B cell (primary cell): Measurements from ENCODE around the gene TECPR2. TPM values are rescaled to one million over a fixed set of nuclear protein-coding genes. Genes with fewer than 3 reads are reported as not detected.

Source experiments
- ATAC-seq: fragments of 200-7000 bp; cut with Tn5 transposase; one replicate; pipeline ENCODE4 v1.10.0; 2021; ENCODE audit warnings: low read depth, mild to moderate bottlenecking, moderate number of reproducible peaks, moderate library complexity
- CTCF ChIA-PET: fragments of 350-600 bp; sonication (Branson Sonifier 250); formaldehyde crosslinking; loops from one replicate; lab custom pipeline; 2021; ENCODE audit warnings: antibody characterized with exemption, inconsistent platforms; lab: Charles Lee
- POLR2A ChIA-PET: fragments of 350-600 bp; sonication (Branson Sonifier 250); formaldehyde crosslinking; loops from one replicate; lab custom pipeline; 2021; ENCODE audit warnings: antibody characterized with exemption; lab: Charles Lee
- DNase-seq: peaks from one replicate; pipeline ENCODE4 v3.0.0; 2013
- H2AFZ ChIP-seq: 2 replicates; pipeline ENCODE4 v1.6.1; 2012; ENCODE audit warnings: mild to moderate bottlenecking, low read depth, low read length; ENCODE audit not compliant: insufficient read depth, poor library complexity, severe bottlenecking
- H3K27ac ChIP-seq, 2 donors: 1 replicate in 1 of 2; 2 replicates in 1 of 2; pipeline ENCODE4 v1.5.1; 2012 to 2013; ENCODE audit warnings: low read length in 2 of 2, mild to moderate bottlenecking in 2 of 2, moderate library complexity in 1 of 2
- H3K27me3 ChIP-seq, 4 experiments: fragments of 200-600 bp in 1 of 4; sonication (generic) in 1 of 4; replicated peaks in 1 of 4; 1 replicate in 2 of 4; 2 replicates in 2 of 4; pipeline versions ENCODE4 v1.6.1 to v1.7.0; 2013 to 2016; ENCODE audit warnings: low read length in 3 of 4, mild to moderate bottlenecking in 2 of 4, mixed read lengths in 1 of 4, moderate library complexity in 1 of 4; ENCODE audit not compliant: insufficient read depth in 4 of 4, control insufficient read depth in 3 of 4; ENCODE audit errors: control extremely low read depth in 1 of 4
- H3K36me3 ChIP-seq, 2 experiments: replicated peaks in 1 of 2; 1 replicate in 1 of 2; 2 replicates in 1 of 2; pipeline versions ENCODE4 v1.6.1 to v1.7.1; 2013; ENCODE audit warnings: low read length in 1 of 2; ENCODE audit not compliant: insufficient read depth in 2 of 2, control insufficient read depth in 1 of 2; ENCODE audit errors: control extremely low read depth in 1 of 2, extremely low read depth in 1 of 2
- H3K4me1 ChIP-seq, 2 donors: fragments of 200-600 bp in 1 of 2; sonication (generic) in 1 of 2; 1 replicate in 1 of 2; 2 replicates in 1 of 2; pipeline versions ENCODE4 v1.5.1 to v1.6.1; 2013 to 2017; ENCODE audit warnings: low read length in 2 of 2; ENCODE audit not compliant: control insufficient read depth in 2 of 2, insufficient read depth in 2 of 2
- H3K4me2 ChIP-seq: replicated peaks from 2 replicates; pipeline ENCODE3; 2012; ENCODE audit warnings: mild to moderate bottlenecking, low read depth, low read length; ENCODE audit not compliant: poor library complexity, severe bottlenecking
- H3K4me3 ChIP-seq, 5 experiments: fragments of 200-600 bp in 1 of 5; sonication (generic) in 1 of 5; 1 replicate in 3 of 5; 2 replicates in 2 of 5; pipeline versions ENCODE4 v1.5.1 to v1.7.0; 2011 to 2016; ENCODE audit warnings: low read length in 4 of 5, mild to moderate bottlenecking in 4 of 5, low read depth in 2 of 5, control low read depth in 1 of 5, moderate library complexity in 1 of 5; ENCODE audit not compliant: insufficient read depth in 1 of 5; ENCODE audit errors: control extremely low read depth in 1 of 5, extremely low read depth in 1 of 5
- H3K79me2 ChIP-seq: fragments of 200-600 bp; sonication (generic); one replicate; pipeline ENCODE4 v1.6.0; 2016; ENCODE audit warnings: low read length; ENCODE audit not compliant: control insufficient read depth, insufficient read depth
- H3K9ac ChIP-seq: fragments of 200-600 bp; sonication (generic); 2 replicates; pipeline ENCODE4 v1.6.1; 2017; ENCODE audit warnings: mild to moderate bottlenecking, low read length, moderate library complexity
- H3K9me3 ChIP-seq, 3 donors: one replicate each; pipeline versions ENCODE4 v1.6.1 to v1.7.1; 2013; ENCODE audit warnings: low read length in 2 of 3; ENCODE audit not compliant: control insufficient read depth in 2 of 3, insufficient read depth in 1 of 3; ENCODE audit errors: control extremely low read depth in 1 of 3
- H4K20me1 ChIP-seq: 2 replicates; pipeline ENCODE4 v1.6.0; 2012; ENCODE audit warnings: mild to moderate bottlenecking, low read length; ENCODE audit not compliant: insufficient read depth, control insufficient read depth, poor library complexity, severe bottlenecking
- H3K27ac Mint-ChIP-seq: one replicate; pipeline ENCODE4 v1.8.0; 2021; ENCODE audit warnings: mixed read lengths
- H3K27me3 Mint-ChIP-seq: one replicate; pipeline ENCODE4 v1.8.0; 2021; ENCODE audit warnings: mixed read lengths
- H3K4me1 Mint-ChIP-seq: one replicate; pipeline ENCODE4 v1.8.0; 2021; ENCODE audit warnings: mixed read lengths
- H3K4me3 Mint-ChIP-seq: one replicate; pipeline ENCODE4 v1.8.0; 2021; ENCODE audit warnings: mixed read lengths
- H3K9me3 Mint-ChIP-seq: one replicate; pipeline ENCODE4 v1.8.0; 2022; ENCODE audit warnings: mixed read lengths; ENCODE audit not compliant: insufficient read depth
- CTCF ChIP-seq: fragments of 200-600 bp; IDR thresholded peaks from one replicate; pipeline ENCODE4 v1.8.0; 2022; ENCODE audit warnings: antibody characterized with exemption, mild to moderate bottlenecking
- EZH2 ChIP-seq: IDR thresholded peaks from 2 replicates; pipeline ENCODE4 v1.6.1; 2012; ENCODE audit warnings: borderline replicate concordance, low read depth, mild to moderate bottlenecking, moderate library complexity, low read length; ENCODE audit not compliant: insufficient read depth, poor library complexity, severe bottlenecking
- WGBS: methylation state at CpG from one replicate; pipeline ENCODE4 v1.1.5; 2013; ENCODE audit warnings: missing lambda C conversion rate; ENCODE audit not compliant: insufficient coverage; 5-methylcytosine and 5-hydroxymethylcytosine counted together
- intact Hi-C: fragments of 100-400 bp; cut with micrococcal nuclease; formaldehyde crosslinking; loops from one replicate; pipeline ENCODE4 v1.10.0; 2022
- polyA plus RNA-seq: library from polyadenylated mRNA; depleted of rRNA; stranded (reverse); fragments of >200 nt; gene quantifications from 2 replicates; pipeline ENCODE4 v1.2.3, GENCODE V29; 2012
- total RNA-seq, 2 donors: library from RNA; stranded (reverse); fragments of 120-200 nt in 1 of 2; gene quantifications; 1 replicate in 1 of 2; 2 replicates in 1 of 2; pipeline versions ENCODE4 v1.2.3 to v1.2.4, GENCODE V29; 2013 to 2022

The TECPR2 gene
- total and polyA plus RNA-seq, 2 donors (not counting 1 experiment from before 2014, with no cell fraction given) = 4.7 to 10.8 TPM

DNA sequence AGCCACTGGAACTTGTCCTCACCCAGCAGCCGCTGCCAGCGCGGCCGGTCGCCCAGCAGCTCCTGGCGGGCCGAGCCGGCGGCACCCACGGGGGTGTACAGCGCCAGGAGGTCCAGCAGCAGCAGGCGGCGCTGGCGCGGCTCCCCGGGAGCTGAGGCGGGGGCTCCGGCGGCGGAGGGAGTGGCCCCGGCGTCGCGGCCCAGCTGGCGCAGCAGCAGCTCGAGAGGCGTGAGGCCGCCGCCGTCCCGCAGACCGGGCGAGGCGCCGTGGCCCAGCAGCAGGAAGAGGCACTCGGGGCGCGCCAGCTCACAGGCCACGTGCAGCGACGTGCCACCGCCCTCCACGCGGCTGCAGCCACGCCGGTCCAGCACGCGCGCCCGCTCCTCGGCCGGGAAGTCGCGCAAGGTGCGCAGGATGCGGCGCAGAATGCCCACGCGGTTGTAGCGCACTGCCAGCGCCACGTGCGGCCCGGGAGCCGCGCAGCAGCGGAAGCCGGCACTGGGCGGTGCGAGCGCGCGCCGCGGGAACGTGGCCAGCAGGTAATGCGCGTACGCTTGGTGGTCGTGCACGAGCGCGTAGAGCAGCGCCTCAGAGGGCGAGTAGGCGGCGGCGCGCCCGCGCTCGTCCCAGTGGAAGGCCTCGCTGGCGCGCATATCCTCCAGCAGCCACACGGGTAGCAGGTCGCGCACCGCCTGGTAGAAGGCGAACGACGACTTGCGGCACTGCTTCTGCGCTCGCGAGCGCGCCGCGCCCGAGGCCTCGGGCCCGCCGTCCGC is 144.5 kb downstream of the TECPR2 start:
- intact Hi-C loops = loop anchor here (5.0 kb wide), 1 partner anchor 145 kb away; the partner anchor contains the start of genes CINP and TECPR2
- H3K9me3 ChIP-seq = peaks cover 0 to 12% (median 0%) of the 10 kb centered on the region in 3 donors
- TF ChIP-seq CTCF = no peak
- TF ChIP-seq EZH2 = no peak
- Mint-ChIP-seq H3K4me1 (peaks cover 12% of the 10 kb centered on the region), H3K27ac (no peak overlapping the region), H3K9me3 (no peaks in the 10 kb centered on the region), H3K27me3 (no peaks in the 10 kb centered on the region), H3K4me3 (no peak overlapping the region)
- H3K4me1 ChIP-seq = peaks cover 15 to 17% of the 10 kb centered on the region in 2 donors
- no peaks in the 10 kb centered on the region for H4K20me1 ChIP-seq
- no peak overlapping the region for H3K4me3 ChIP-seq
- H3K27me3 ChIP-seq = no peaks in the 10 kb centered on the region
- ATAC-seq (no peak), DNase-seq (peak; percentile 28)
- ChIA-PET CTCF (interaction anchor here (1.4 kb wide), 1 partner anchor 69 kb away, joined by 5 read pairs; no protein-coding TSS in a partner anchor), POLR2A (no interaction called here)
- H2AFZ ChIP-seq = no peak overlapping the region
- no peaks in the 10 kb centered on the region for H3K79me2 ChIP-seq
- no peak overlapping the region for H3K9ac ChIP-seq
- 95% methylated on average over 115 of the region's 115 CpGs for WGBS
- H3K27ac ChIP-seq = no peak overlapping the region
- H3K36me3 ChIP-seq = no peaks in the 10 kb centered on the region
- no peak overlapping the region for H3K4me2 ChIP-seq

GRCh38 chr14:102507857-102508312 is 145.1 kb downstream of the TECPR2 start:
- POLR2A ChIA-PET = no interaction called here
- Histone ChIP-seq H3K9me3 (peaks cover 0 to 12% (median 0%) of the 10 kb centered on the region in 3 donors), H2AFZ (no peak overlapping the region), H3K9ac (no peak overlapping the region), H3K4me3 (no peak overlapping the region), H3K4me2 (no peak overlapping the region), H3K27me3 (peaks cover 0 to 2% (median 0%) of the 10 kb centered on the region in 4 experiments), H3K4me1 (peaks cover 15 to 17% of the 10 kb centered on the region in 2 donors), H4K20me1 (no peaks in the 10 kb centered on the region), H3K27ac (no peak overlapping the region), H3K79me2 (no peaks in the 10 kb centered on the region), H3K36me3 (no peaks in the 10 kb centered on the region)
- H3K27me3 Mint-ChIP-seq = no peaks in the 10 kb centered on the region
- WGBS = 93% methylated on average over 19 of the region's 21 CpGs
- CTCF ChIA-PET = interaction anchor here (1.4 kb wide), 1 partner anchor 69 kb away, joined by 5 read pairs; no protein-coding TSS in a partner anchor
- intact Hi-C loops = loop anchor here (5.0 kb wide), 1 partner anchor 146 kb away; the partner anchor contains the start of genes CINP and TECPR2
- peaks cover 12% of the 10 kb centered on the region for H3K4me1 Mint-ChIP-seq
- TF ChIP-seq EZH2 = no peak
- TF ChIP-seq CTCF = no peak
- peak overlapping the region; percentile 80 for H3K4me3 Mint-ChIP-seq
- H3K27ac Mint-ChIP-seq = peak overlapping the region; percentile 28
- ATAC-seq = no peak
- DNase-seq = peak; percentile 43
- no peaks in the 10 kb centered on the region for H3K9me3 Mint-ChIP-seq
